Smooth muscle cell (in vitro differentiated cells): Measurements from ENCODE around the gene SFR1. TPM values are rescaled to one million over a fixed set of nuclear protein-coding genes. Genes with fewer than 3 reads are reported as not detected.

ENCODE experiments used
- DNase-seq: peaks from one replicate; lab custom pipeline; 2025; ENCODE audit not compliant: unreplicated experiment; lab: John Stamatoyannopoulos, UW
- H2AFZ ChIP-seq: fragments of 200-600 bp; sonication (generic); 2 replicates; pipeline ENCODE4 v1.6.0; 2016; ENCODE audit warnings: antibody characterized with exemption, low read depth, mild to moderate bottlenecking
- H3F3A ChIP-seq: fragments of 200-600 bp; sonication (generic); 2 replicates; pipeline ENCODE4 v1.6.0; 2017; ENCODE audit warnings: antibody characterized with exemption, low read depth
- H3K27ac ChIP-seq: fragments of 200-600 bp; sonication (generic); 2 replicates; pipeline ENCODE4 v1.5.1; 2016; ENCODE audit warnings: low read depth, mild to moderate bottlenecking
- H3K27me3 ChIP-seq: fragments of 200-600 bp; sonication (generic); 2 replicates; pipeline ENCODE4 v1.6.1; 2016; ENCODE audit warnings: low read depth, mild to moderate bottlenecking
- H3K36me3 ChIP-seq: fragments of 200-600 bp; sonication (generic); 2 replicates; pipeline ENCODE4 v1.5.1; 2016; ENCODE audit warnings: low read depth
- H3K4me1 ChIP-seq: fragments of 200-600 bp; sonication (generic); 2 replicates; pipeline ENCODE4 v1.5.1; 2016; ENCODE audit warnings: low read depth
- H3K4me2 ChIP-seq: fragments of 200-600 bp; sonication (generic); 2 replicates; pipeline ENCODE4 v1.6.0; 2016; ENCODE audit warnings: mild to moderate bottlenecking
- H3K4me3 ChIP-seq: fragments of 200-600 bp; sonication (generic); 2 replicates; pipeline ENCODE4 v1.5.1; 2016; ENCODE audit warnings: mild to moderate bottlenecking
- H3K79me2 ChIP-seq: fragments of 200-600 bp; sonication (generic); 2 replicates; pipeline ENCODE4 v1.6.0; 2016; ENCODE audit warnings: low read depth, mild to moderate bottlenecking
- H3K9ac ChIP-seq: fragments of 200-600 bp; sonication (generic); 2 replicates; pipeline ENCODE4 v1.6.0; 2016; ENCODE audit warnings: low read depth
- H3K9me3 ChIP-seq: fragments of 200-600 bp; sonication (generic); replicated peaks from 2 replicates; pipeline ENCODE4 v1.5.1; 2016; ENCODE audit warnings: low read depth
- H4K20me1 ChIP-seq: fragments of 200-600 bp; sonication (generic); 2 replicates; pipeline ENCODE4 v1.6.0; 2016; ENCODE audit warnings: low read depth
- CTCF ChIP-seq: fragments of 200-600 bp; sonication (generic); IDR thresholded peaks from 2 replicates; pipeline ENCODE4 v1.5.1; 2017; ENCODE audit warnings: borderline replicate concordance, mild to moderate bottlenecking, antibody characterized with exemption; ENCODE audit not compliant: insufficient read depth, poor library complexity, severe bottlenecking
- WGBS: methylation state at CpG from one replicate; pipeline ENCODE4 v1.1.7; 2016; ENCODE audit warnings: low lambda C conversion rate; 5-methylcytosine and 5-hydroxymethylcytosine counted together
- polyA plus RNA-seq: library from polyadenylated mRNA; unstranded; fragments of >200 nt; fragmentation: Nextera tagmentation; extraction: Ambion mirVana; gene quantifications from 2 replicates; pipeline ENCODE4 v1.2.1, GENCODE V29; 2016
- total RNA-seq: library from RNA; depleted of rRNA; stranded (reverse); fragments of >200 nt; gene quantifications from 2 replicates; pipeline ENCODE4 v1.2.3, GENCODE V29; 2014

Gene SFR1
- total and polyA plus RNA-seq, 2 experiments from 2014 or later, result 5.3 TPM

- Histone ChIP-seq H3K4me3 (no peak overlapping the region), H3K79me2 (no peaks in the 10 kb centered on the region), H2AFZ (no peak overlapping the region), H3K27ac (no peak overlapping the region), H3K4me1 (peaks cover 26% of the 10 kb centered on the region), H3K36me3 (no peaks in the 10 kb centered on the region), H3K9me3 (no peaks in the 10 kb centered on the region), H3K9ac (no peak overlapping the region), H3K4me2 (no peak overlapping the region), H3K27me3 (peaks cover 13% of the 10 kb centered on the region), H4K20me1 (no peaks in the 10 kb centered on the region), H3F3A (no peaks in the 10 kb centered on the region)
- 32% methylated on average over 3 of the region's 3 CpGs for WGBS
- no peak for DNase-seq
- TF ChIP-seq CTCF, result no peak
Measured at GRCh38 chr10:104076743-104077160, 45.2 kb upstream of the SFR1 start.

GRCh38 chr10:104077247-104077646, 44.7 kb upstream of the SFR1 start:
- Histone ChIP-seq H3K4me2 (no peak overlapping the region), H3K36me3 (no peaks in the 10 kb centered on the region), H3K27me3 (peaks cover 13% of the 10 kb centered on the region), H3K79me2 (no peaks in the 10 kb centered on the region), H3K4me1 (peaks cover 31% of the 10 kb centered on the region), H3K9ac (no peak overlapping the region), H3K9me3 (no peaks in the 10 kb centered on the region), H3F3A (no peaks in the 10 kb centered on the region), H3K4me3 (no peak overlapping the region), H3K27ac (no peak overlapping the region), H2AFZ (no peak overlapping the region), H4K20me1 (no peaks in the 10 kb centered on the region)
- WGBS, result 31% methylated on average over 3 of the region's 3 CpGs
- TF ChIP-seq CTCF, result no peak
- no peak for DNase-seq

- H3K27me3 ChIP-seq, result peaks cover 13% of the 10 kb centered on the region
- no peak overlapping the region for H3K4me2 ChIP-seq
- no peak overlapping the region for H3K4me3 ChIP-seq
- H3K27ac ChIP-seq, result no peak overlapping the region
- H3F3A ChIP-seq, result no peaks in the 10 kb centered on the region
- no peaks in the 10 kb centered on the region for H4K20me1 ChIP-seq
- H2AFZ ChIP-seq, result no peak overlapping the region
- peaks cover 35% of the 10 kb centered on the region for H3K4me1 ChIP-seq
- no peak for DNase-seq
- H3K36me3 ChIP-seq, result no peaks in the 10 kb centered on the region
- 73% methylated on average over 5 of the region's 5 CpGs for WGBS
- no peaks in the 10 kb centered on the region for H3K9me3 ChIP-seq
- no peak overlapping the region for H3K9ac ChIP-seq
- no peaks in the 10 kb centered on the region for H3K79me2 ChIP-seq
- no peak for TF ChIP-seq CTCF
Measured at GRCh38 chr10:104077663-104078151, 44.3 kb upstream of the SFR1 start.

GRCh38 chr10:104080762-104081161, 41.2 kb upstream of the SFR1 start:
- Histone ChIP-seq H2AFZ (no peak overlapping the region), H3K9me3 (no peaks in the 10 kb centered on the region), H3K79me2 (no peaks in the 10 kb centered on the region), H3K9ac (no peak overlapping the region), H4K20me1 (no peaks in the 10 kb centered on the region), H3K27me3 (peaks cover 8% of the 10 kb centered on the region), H3K27ac (no peak overlapping the region), H3K36me3 (no peaks in the 10 kb centered on the region), H3F3A (no peaks in the 10 kb centered on the region), H3K4me3 (no peak overlapping the region), H3K4me1 (peaks cover 35% of the 10 kb centered on the region), H3K4me2 (no peak overlapping the region)
- no peak for DNase-seq
- 58% methylated on average over 1 of the region's 1 CpG for WGBS
- peak; percentile 21 for TF ChIP-seq CTCF
